NCI-H2029 treated with DMSO at 0.1 percent for 48 hours (cell line): ENCODE measurements around the gene CDK14.
A peak's percentile ranks its signal among the peaks of the same experiment; 100 is the strongest.
"Not testable (repeated sequence)": the region's sequence is repeated elsewhere in the genome, so short reads cannot be mapped to it uniquely, and the experiment has no call there.

Experiments
- DNase-seq: peaks from one replicate; lab custom pipeline; 2025; lab: John Stamatoyannopoulos, UW

CDK14 gene

GRCh38 chr7:90720984-90721760 is 125.1 kb downstream of the CDK14 start:
- peak; percentile 43 for DNase-seq

GRCh38 chr7:90721869-90722431 is 125.8 kb downstream of the CDK14 start:
- no peak for DNase-seq

GRCh38 chr7:90723233-90723632 is 127.1 kb downstream of the CDK14 start:
- DNase-seq: no peak

GRCh38 chr7:90723866-90724265 is 127.7 kb downstream of the CDK14 start:
- no peak for DNase-seq

GRCh38 chr7:90726120-90726519 is 130.0 kb downstream of the CDK14 start:
- DNase-seq: no peak

GRCh38 chr7:90726623-90727022 is 130.5 kb downstream of the CDK14 start:
- no peak for DNase-seq

GRCh38 chr7:90727412-90727811 is 131.3 kb downstream of the CDK14 start:
- no peak for DNase-seq

- DNase-seq: no peak
These were observed 132.4 kb downstream of the CDK14 start for GRCh38 chr7:90728568-90728967.

GRCh38 chr7:90735611-90736280 is 139.6 kb downstream of the CDK14 start:
- DNase-seq: not testable (repeated sequence)

GRCh38 chr7:90736316-90736715 is 140.2 kb downstream of the CDK14 start:
- no peak for DNase-seq

GRCh38 chr7:90736968-90737939 is 141.1 kb downstream of the CDK14 start:
- no peak for DNase-seq

- DNase-seq: no peak
These were observed 142.1 kb downstream of the CDK14 start for GRCh38 chr7:90738249-90738648.

- no peak for DNase-seq
These were observed 143.6 kb downstream of the CDK14 start for GRCh38 chr7:90739716-90740115.

- DNase-seq: no peak
These were observed 144.3 kb downstream of the CDK14 start for GRCh38 chr7:90740386-90740785.

GRCh38 chr7:90743626-90744025 is 147.5 kb downstream of the CDK14 start:
- no peak for DNase-seq

GRCh38 chr7:90747516-90747915 is 151.4 kb downstream of the CDK14 start:
- no peak for DNase-seq

- DNase-seq: no peak
These were observed 153.1 kb downstream of the CDK14 start for GRCh38 chr7:90749262-90749661.

GRCh38 chr7:90749774-90750173 is 153.7 kb downstream of the CDK14 start:
- DNase-seq: no peak

- DNase-seq: no peak
These were observed 155.5 kb downstream of the CDK14 start for GRCh38 chr7:90751595-90751994.

GRCh38 chr7:90752051-90752450 is 155.9 kb downstream of the CDK14 start:
- no peak for DNase-seq

- DNase-seq: no peak
These were observed 158.9 kb downstream of the CDK14 start for GRCh38 chr7:90755041-90755440.

GRCh38 chr7:90756366-90756765 is 160.2 kb downstream of the CDK14 start:
- DNase-seq: no peak
